WI38 (cell line): ENCODE data around the gene TRIM66.

ENCODE experiments used
- H3K4me3 ChIP-seq: 2 replicates; pipeline ENCODE4 v1.5.1; 2011; ENCODE audit warnings: low read depth, mild to moderate bottlenecking, control low read depth, low read length
- CTCF ChIP-seq: IDR thresholded peaks from 2 replicates; pipeline ENCODE4 v1.5.1; 2012; ENCODE audit warnings: low read depth, mild to moderate bottlenecking, control low read depth, low read length

TRIM66 gene

GRCh38 chr11:8706673-8707432, 24.4 kb upstream of the TRIM66 start:
- no peak for TF ChIP-seq CTCF
- H3K4me3 ChIP-seq = no peak overlapping the region

GRCh38 chr11:8705146-8705545, 22.7 kb upstream of the TRIM66 start:
- no peak overlapping the region for H3K4me3 ChIP-seq
- TF ChIP-seq CTCF = no peak

- no peak overlapping the region for H3K4me3 ChIP-seq
- TF ChIP-seq CTCF = no peak
Measured at GRCh38 chr11:8704136-8704535, 21.7 kb upstream of the TRIM66 start.

GRCh38 chr11:8702598-8702915, 20.1 kb upstream of the TRIM66 start:
- H3K4me3 ChIP-seq = no peak overlapping the region
- no peak for TF ChIP-seq CTCF

- no peak for TF ChIP-seq CTCF
- no peak overlapping the region for H3K4me3 ChIP-seq
Measured at GRCh38 chr11:8701891-8702597, 19.6 kb upstream of the TRIM66 start.

- no peak overlapping the region for H3K4me3 ChIP-seq
- TF ChIP-seq CTCF = no peak
Measured at GRCh38 chr11:8699903-8700302, 17.4 kb upstream of the TRIM66 start.

GRCh38 chr11:8698917-8699441, 16.5 kb upstream of the TRIM66 start:
- H3K4me3 ChIP-seq = no peak overlapping the region
- TF ChIP-seq CTCF = no peak
